ENCODE results near the gene FKBP6. TPM values are rescaled to one million over a fixed set of nuclear protein-coding genes. Genes with fewer than 3 reads are reported as not detected.

Gene FKBP6
- total RNA-seq, 6 experiments from 2014 or later = not detected

DNA sequence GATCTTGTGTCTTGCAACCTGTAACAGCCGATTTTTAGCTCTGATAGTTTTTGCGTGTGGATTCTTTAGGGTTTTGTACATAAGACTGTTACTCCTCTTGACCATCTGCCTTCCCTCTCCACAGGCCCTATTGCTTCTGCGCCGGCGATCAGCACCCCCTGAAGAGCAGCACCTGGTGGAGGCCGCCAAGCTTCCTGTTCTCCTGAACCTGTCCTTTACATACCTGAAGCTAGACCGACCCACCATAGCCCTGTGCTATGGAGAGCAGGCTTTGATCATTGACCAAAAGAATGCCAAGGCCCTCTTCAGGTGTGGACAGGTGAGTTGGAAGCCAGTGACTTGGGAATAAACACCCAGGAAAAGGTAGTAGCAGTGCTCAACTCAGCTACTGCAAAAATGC is 12.6 kb downstream of the FKBP6 start:
- H3K27me3 Mint-ChIP-seq (ENCODE audit: insufficient read depth) = peaks cover 34% of the 10 kb centered on the region
- TF ChIP-seq, protein P1, sequence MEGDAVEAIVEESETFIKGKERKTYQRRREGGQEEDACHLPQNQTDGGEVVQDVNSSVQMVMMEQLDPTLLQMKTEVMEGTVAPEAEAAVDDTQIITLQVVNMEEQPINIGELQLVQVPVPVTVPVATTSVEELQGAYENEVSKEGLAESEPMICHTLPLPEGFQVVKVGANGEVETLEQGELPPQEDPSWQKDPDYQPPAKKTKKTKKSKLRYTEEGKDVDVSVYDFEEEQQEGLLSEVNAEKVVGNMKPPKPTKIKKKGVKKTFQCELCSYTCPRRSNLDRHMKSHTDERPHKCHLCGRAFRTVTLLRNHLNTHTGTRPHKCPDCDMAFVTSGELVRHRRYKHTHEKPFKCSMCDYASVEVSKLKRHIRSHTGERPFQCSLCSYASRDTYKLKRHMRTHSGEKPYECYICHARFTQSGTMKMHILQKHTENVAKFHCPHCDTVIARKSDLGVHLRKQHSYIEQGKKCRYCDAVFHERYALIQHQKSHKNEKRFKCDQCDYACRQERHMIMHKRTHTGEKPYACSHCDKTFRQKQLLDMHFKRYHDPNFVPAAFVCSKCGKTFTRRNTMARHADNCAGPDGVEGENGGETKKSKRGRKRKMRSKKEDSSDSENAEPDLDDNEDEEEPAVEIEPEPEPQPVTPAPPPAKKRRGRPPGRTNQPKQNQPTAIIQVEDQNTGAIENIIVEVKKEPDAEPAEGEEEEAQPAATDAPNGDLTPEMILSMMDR (IDR thresholded peaks at IDR 0.05) = no peak
- H3K4me1 Mint-ChIP-seq (ENCODE audit: low read depth) = peaks cover 14% of the 10 kb centered on the region
- H3K9me3 Mint-ChIP-seq = no peaks in the 10 kb centered on the region
- no peak overlapping the region for H3K27ac Mint-ChIP-seq
- DNase-seq = no peak
- no peak overlapping the region for H3K4me3 Mint-ChIP-seq
- H3K36me3 Mint-ChIP-seq (ENCODE audit: low read depth) = no peaks in the 10 kb centered on the region

DNA sequence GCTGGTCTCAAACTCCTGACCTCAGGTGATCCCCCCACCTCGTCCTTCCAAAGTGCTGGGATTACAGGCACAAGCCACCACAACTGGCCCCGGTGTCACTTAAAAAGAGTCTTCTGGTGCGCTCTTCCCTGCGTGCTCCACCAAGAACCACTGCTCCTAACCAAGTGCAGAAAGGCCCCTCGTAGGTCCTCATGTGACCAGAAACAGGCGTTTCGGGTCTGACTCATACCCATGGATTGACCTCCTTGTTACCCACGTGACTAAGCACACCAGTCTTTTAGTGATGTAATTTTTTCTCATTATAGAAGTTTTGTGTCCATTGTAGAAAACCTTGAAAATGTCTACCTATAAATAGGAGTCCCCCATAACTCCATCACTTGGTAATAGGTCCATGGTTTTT is 13.9 kb downstream of the FKBP6 start:
- peak; percentile 71 for DNase-seq
- Mint-ChIP-seq H3K36me3 (ENCODE audit: low read depth) (no peaks in the 10 kb centered on the region), H3K27me3 (ENCODE audit: insufficient read depth) (peaks cover 35% of the 10 kb centered on the region), H3K4me3 (no peak overlapping the region), H3K4me1 (ENCODE audit: low read depth) (peaks cover 14% of the 10 kb centered on the region), H3K27ac (no peak overlapping the region), H3K9me3 (no peaks in the 10 kb centered on the region)
- TF ChIP-seq, protein P1 (IDR thresholded peaks at IDR 0.05) = no peak

DNA sequence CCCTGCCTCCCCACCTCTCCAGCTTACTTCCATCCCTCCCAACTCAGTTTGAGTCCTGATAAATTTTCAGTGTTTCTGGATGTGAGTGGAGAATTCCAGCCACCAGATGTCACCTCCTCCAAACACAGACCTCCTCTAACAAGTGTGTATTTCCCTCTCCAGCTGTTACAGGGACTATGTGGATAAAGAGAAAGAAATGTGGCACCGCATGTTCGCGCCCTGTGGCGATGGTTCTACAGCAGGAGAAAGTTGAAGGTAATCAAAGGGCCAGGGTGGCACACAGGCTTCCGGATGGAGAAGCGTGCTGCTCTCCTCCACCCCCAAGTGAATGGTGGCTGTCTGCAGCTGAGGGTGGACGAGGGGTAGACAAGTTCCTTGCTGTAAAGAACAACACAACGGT is 14.7 kb downstream of the FKBP6 start:
- DNase-seq = peak; percentile 61
- Mint-ChIP-seq H3K9me3 (no peaks in the 10 kb centered on the region), H3K4me1 (ENCODE audit: low read depth) (peaks cover 14% of the 10 kb centered on the region), H3K36me3 (ENCODE audit: low read depth) (no peaks in the 10 kb centered on the region), H3K27me3 (ENCODE audit: insufficient read depth) (peaks cover 38% of the 10 kb centered on the region), H3K4me3 (peak overlapping the region; percentile 60), H3K27ac (peak overlapping the region; percentile 15; the same call in 1 of the 2 replicates)
- TF ChIP-seq, protein P1 (IDR thresholded peaks at IDR 0.05) = peak; percentile 79

DNA sequence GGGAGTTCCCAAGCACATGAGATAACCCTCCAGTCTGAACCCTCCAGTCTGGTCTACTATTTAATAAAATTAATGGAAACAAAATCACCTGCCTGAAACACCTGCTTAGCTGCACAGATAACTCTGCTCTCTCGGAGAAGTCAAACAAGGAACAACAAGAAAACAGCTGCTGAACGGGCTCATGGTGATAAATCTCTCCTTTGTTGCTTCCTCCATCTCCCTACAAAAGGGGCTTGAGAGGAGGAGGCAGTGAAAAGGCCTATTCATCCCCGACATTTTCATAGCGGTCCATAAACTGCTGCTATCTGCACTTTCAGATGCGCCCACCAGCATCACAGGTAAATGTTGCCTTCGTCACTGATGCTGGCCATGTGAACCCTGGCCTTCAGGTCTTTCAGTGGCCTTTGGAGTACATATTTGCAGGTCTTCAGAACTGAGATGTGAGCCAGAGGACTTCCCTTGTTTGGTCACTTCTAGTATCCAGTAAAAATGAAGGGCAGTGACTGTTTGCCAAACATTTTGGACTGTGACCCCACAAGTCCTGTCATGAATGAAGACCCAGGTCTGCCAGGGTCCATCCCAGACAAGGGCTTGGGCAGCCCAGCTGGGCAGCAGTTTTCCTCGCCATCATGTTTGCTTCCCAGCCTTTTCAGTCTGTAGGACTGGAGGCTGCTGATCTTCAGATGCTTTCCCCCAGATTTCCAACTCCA is 15.9 kb downstream of the FKBP6 start:
- 0 out of 2 replicates have a peak, but pooled peaks cover 4% of the 10 kb centered on the region for H3K36me3 Mint-ChIP-seq (ENCODE audit: low read depth)
- H3K9me3 Mint-ChIP-seq = no peaks in the 10 kb centered on the region
- H3K27me3 Mint-ChIP-seq (ENCODE audit: insufficient read depth) = peaks cover 45% of the 10 kb centered on the region
- no peak overlapping the region for H3K4me3 Mint-ChIP-seq
- H3K27ac Mint-ChIP-seq = no peak overlapping the region
- no peak for DNase-seq
- peaks cover 14% of the 10 kb centered on the region for H3K4me1 Mint-ChIP-seq (ENCODE audit: low read depth)
- TF ChIP-seq, protein P1 (IDR thresholded peaks at IDR 0.05) = no peak

DNA sequence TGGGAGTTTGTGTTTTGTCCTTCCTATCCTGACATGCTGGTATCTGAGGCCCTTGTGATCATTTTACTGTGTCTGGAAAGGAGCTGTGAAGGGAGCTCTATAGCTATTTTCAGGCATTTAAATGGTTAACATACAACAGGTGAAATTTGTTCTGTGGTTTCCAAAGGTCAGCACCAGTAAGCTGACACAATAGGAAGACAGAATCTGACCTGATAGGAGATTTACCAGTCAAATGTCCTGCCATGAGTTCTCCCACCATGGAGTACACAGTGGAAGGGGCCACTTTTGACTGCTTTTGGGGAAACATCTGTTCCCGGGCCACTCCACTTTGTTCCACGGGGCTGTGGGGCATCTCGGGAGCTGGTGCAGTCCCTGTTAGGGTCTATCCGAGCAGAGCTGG is 17.6 kb downstream of the FKBP6 start:
- H3K27ac Mint-ChIP-seq = no peak overlapping the region
- H3K27me3 Mint-ChIP-seq (ENCODE audit: insufficient read depth) = peaks cover 42% of the 10 kb centered on the region
- peaks cover 14% of the 10 kb centered on the region for H3K4me1 Mint-ChIP-seq (ENCODE audit: low read depth)
- TF ChIP-seq, protein P1 (IDR thresholded peaks at IDR 0.05) = no peak
- 0 out of 2 replicates have a peak, but pooled peaks cover 4% of the 10 kb centered on the region for H3K36me3 Mint-ChIP-seq (ENCODE audit: low read depth)
- no peak for DNase-seq
- no peaks in the 10 kb centered on the region for H3K9me3 Mint-ChIP-seq
- no peak overlapping the region for H3K4me3 Mint-ChIP-seq
